DLD1 (cell line): ENCODE results near the gene ANKRD34A.

Source experiments
- in situ Hi-C: cut with HindIII; loops from 2 replicates; pipeline ENCODE4 v1.10.0; 2017; ENCODE audit warnings: low sequenced_read_pairs

ANKRD34A gene

DNA sequence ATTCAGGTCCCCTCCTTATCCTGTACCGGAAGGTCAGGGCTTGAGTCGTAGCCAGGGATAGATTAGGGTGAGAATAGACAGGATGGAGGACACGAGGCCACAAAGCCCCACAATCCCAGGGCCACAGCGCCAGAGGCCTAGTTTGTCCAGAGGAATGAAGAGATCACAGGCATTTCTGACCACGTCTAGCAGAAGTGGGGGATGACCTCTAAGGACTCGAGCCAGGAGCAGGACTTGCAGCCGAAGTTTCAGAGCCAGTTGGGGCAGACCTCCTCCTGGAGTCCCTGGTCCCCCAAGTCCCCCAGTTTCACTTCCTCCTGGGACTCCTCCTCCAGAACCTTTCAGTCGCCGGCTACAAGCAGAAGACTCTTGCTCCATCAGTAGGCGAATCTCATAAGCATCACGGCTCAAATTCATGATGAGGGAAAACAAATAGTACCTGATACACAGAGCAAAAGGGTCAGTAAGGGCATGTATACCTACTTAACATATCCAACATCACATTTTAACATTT, 52.2 kb downstream of the ANKRD34A start:
- in situ Hi-C loops = no loop called here
